ENCODE data around the gene ATP5PD. TPM values are rescaled to one million over a fixed set of nuclear protein-coding genes. Genes with fewer than 3 reads are reported as not detected.

The ATP5PD gene
- polyA plus RNA-seq, 1 donor (not counting 4 experiments of a cell fraction or from before 2014, with no cell fraction given), result 276 TPM

GRCh38 chr17:75084039-75084660, 37.4 kb upstream of the ATP5PD start:
- DNase-seq (ENCODE audit: low read depth, low spot score) (no peak), FAIRE-seq (no peak)
- no peaks in the 10 kb centered on the region for H3K27me3 ChIP-seq (ENCODE audit: control insufficient read depth, extremely low read depth, insufficient read depth, low read length)
- H3K4me2 ChIP-seq (ENCODE audit: control insufficient read depth, extremely low read depth, insufficient read depth, low read depth, low read length), result no peak overlapping the region
- no peaks in the 10 kb centered on the region for H3K79me2 ChIP-seq (ENCODE audit: control insufficient read depth, insufficient read depth, low read length)
- peaks cover 25% of the 10 kb centered on the region for H3K4me1 ChIP-seq (ENCODE audit: control insufficient read depth, extremely low read depth, insufficient read depth, low read length)
- H3K9me3 ChIP-seq (ENCODE audit: control insufficient read depth, low read depth, low read length), result no peaks in the 10 kb centered on the region
- H3K4me3 ChIP-seq (ENCODE audit: control insufficient read depth in 2 of 3, extremely low read depth in 1 of 3, insufficient read depth in 2 of 3, low read depth in 1 of 3, low read length in 3 of 3), result no peak overlapping the region
- dilution Hi-C loops (cut with MboI; ENCODE audit: extremely low pct_ligation_motif_present, low sequenced_read_pairs), result no loop called here
- H3K27ac ChIP-seq (ENCODE audit: control insufficient read depth, insufficient read depth, low read length), result no peak overlapping the region
- no peaks in the 10 kb centered on the region for H3K9me1 ChIP-seq (ENCODE audit: control insufficient read depth, extremely low read depth, insufficient read depth, low read length)
- H3K9ac ChIP-seq (ENCODE audit: control insufficient read depth, extremely low read depth, insufficient read depth, low read length), result no peak overlapping the region
- H4K20me1 ChIP-seq (ENCODE audit: control insufficient read depth, extremely low read depth, insufficient read depth, low read length), result no peaks in the 10 kb centered on the region
- no peak overlapping the region for H2AFZ ChIP-seq (ENCODE audit: control insufficient read depth, low read length)
- no peaks in the 10 kb centered on the region for H3K36me3 ChIP-seq (ENCODE audit: control insufficient read depth in 2 of 2, extremely low read depth in 1 of 2, insufficient read depth in 2 of 2, low read length in 2 of 2)
- TF ChIP-seq EZH2 (IDR thresholded peaks at IDR 0.05; ENCODE audit: low read length), result no peak
- TF ChIP-seq CTCF (optimal IDR thresholded peaks at IDR 0.05 in 1 of 3, IDR thresholded peaks at IDR 0.05 in 1 of 3, conservative IDR thresholded peaks at IDR 0.05 in 1 of 3; ENCODE audit: extremely low read depth in 1 of 3, insufficient read depth in 2 of 3, low read length in 3 of 3), result no peak

GRCh38 chr17:75082683-75083082, 35.9 kb upstream of the ATP5PD start:
- H3K36me3 ChIP-seq (ENCODE audit: control insufficient read depth in 2 of 2, extremely low read depth in 1 of 2, insufficient read depth in 2 of 2, low read length in 2 of 2), result no peaks in the 10 kb centered on the region
- H2AFZ ChIP-seq (ENCODE audit: control insufficient read depth, low read length), result no peak overlapping the region
- no peak overlapping the region for H3K9ac ChIP-seq (ENCODE audit: control insufficient read depth, extremely low read depth, insufficient read depth, low read length)
- no peaks in the 10 kb centered on the region for H3K79me2 ChIP-seq (ENCODE audit: control insufficient read depth, insufficient read depth, low read length)
- FAIRE-seq (no peak), DNase-seq (ENCODE audit: low read depth, low spot score) (no peak)
- dilution Hi-C loops (cut with MboI; ENCODE audit: extremely low pct_ligation_motif_present, low sequenced_read_pairs), result no loop called here
- peaks cover 28% of the 10 kb centered on the region for H3K4me1 ChIP-seq (ENCODE audit: control insufficient read depth, extremely low read depth, insufficient read depth, low read length)
- H3K9me3 ChIP-seq (ENCODE audit: control insufficient read depth, low read depth, low read length), result no peaks in the 10 kb centered on the region
- no peaks in the 10 kb centered on the region for H4K20me1 ChIP-seq (ENCODE audit: control insufficient read depth, extremely low read depth, insufficient read depth, low read length)
- TF ChIP-seq CTCF (optimal IDR thresholded peaks at IDR 0.05 in 1 of 3, IDR thresholded peaks at IDR 0.05 in 1 of 3, conservative IDR thresholded peaks at IDR 0.05 in 1 of 3; ENCODE audit: extremely low read depth in 1 of 3, insufficient read depth in 2 of 3, low read length in 3 of 3), result no peak
- no peak for TF ChIP-seq EZH2 (IDR thresholded peaks at IDR 0.05; ENCODE audit: low read length)
- H3K4me3 ChIP-seq (ENCODE audit: control insufficient read depth in 2 of 3, extremely low read depth in 1 of 3, insufficient read depth in 2 of 3, low read depth in 1 of 3, low read length in 3 of 3), result no peak overlapping the region
- H3K27me3 ChIP-seq (ENCODE audit: control insufficient read depth, extremely low read depth, insufficient read depth, low read length), result no peaks in the 10 kb centered on the region
- no peaks in the 10 kb centered on the region for H3K9me1 ChIP-seq (ENCODE audit: control insufficient read depth, extremely low read depth, insufficient read depth, low read length)
- H3K4me2 ChIP-seq (ENCODE audit: control insufficient read depth, extremely low read depth, insufficient read depth, low read depth, low read length), result no peak overlapping the region
- H3K27ac ChIP-seq (ENCODE audit: control insufficient read depth, insufficient read depth, low read length), result no peak overlapping the region

All from keratinocyte (primary cell).